ENCODE measurements around the gene GNG2.

GNG2 gene

GRCh38 chr14:51880835-51881580 lies 20.6 kb downstream of the GNG2 start:
- peak; percentile 40 to 52 for DNase-seq (ENCODE audit: low read depth in 2 of 2)
- TF ChIP-seq, protein P1, sequence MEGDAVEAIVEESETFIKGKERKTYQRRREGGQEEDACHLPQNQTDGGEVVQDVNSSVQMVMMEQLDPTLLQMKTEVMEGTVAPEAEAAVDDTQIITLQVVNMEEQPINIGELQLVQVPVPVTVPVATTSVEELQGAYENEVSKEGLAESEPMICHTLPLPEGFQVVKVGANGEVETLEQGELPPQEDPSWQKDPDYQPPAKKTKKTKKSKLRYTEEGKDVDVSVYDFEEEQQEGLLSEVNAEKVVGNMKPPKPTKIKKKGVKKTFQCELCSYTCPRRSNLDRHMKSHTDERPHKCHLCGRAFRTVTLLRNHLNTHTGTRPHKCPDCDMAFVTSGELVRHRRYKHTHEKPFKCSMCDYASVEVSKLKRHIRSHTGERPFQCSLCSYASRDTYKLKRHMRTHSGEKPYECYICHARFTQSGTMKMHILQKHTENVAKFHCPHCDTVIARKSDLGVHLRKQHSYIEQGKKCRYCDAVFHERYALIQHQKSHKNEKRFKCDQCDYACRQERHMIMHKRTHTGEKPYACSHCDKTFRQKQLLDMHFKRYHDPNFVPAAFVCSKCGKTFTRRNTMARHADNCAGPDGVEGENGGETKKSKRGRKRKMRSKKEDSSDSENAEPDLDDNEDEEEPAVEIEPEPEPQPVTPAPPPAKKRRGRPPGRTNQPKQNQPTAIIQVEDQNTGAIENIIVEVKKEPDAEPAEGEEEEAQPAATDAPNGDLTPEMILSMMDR (IDR thresholded peaks at IDR 0.05; ENCODE audit: low read depth, low read length), result no peak
- no peak overlapping the region for H3K4me3 ChIP-seq (replicated peaks in 1 of 2; ENCODE audit: low read depth in 2 of 2, low read length in 2 of 2)

GRCh38 chr14:51881636-51882035 lies 21.2 kb downstream of the GNG2 start:
- TF ChIP-seq, protein P1 (IDR thresholded peaks at IDR 0.05; ENCODE audit: low read depth, low read length), result no peak
- H3K4me3 ChIP-seq (replicated peaks in 1 of 2; ENCODE audit: low read depth in 2 of 2, low read length in 2 of 2), result no peak overlapping the region
- no peak for DNase-seq (ENCODE audit: low read depth in 2 of 2)

DNA sequence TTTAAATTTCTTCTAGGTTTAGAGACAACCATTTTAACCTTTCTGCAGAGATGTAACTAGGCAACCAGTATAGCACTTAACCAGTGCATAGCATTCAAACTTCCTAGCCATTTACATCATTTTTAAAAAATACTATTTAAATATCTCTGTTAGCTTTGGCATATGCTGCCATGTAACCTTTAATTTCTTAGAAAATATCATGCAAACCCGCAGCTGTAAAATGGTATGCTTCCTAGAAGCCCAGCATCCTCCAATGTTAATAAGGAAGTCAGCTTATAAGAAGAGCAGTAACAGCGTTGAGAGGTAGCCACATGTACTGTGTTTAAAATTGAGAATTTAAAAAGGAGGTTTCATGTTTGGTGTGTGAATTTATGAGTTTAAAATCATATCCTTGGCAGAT lies 22.8 kb downstream of the GNG2 start:
- no peak overlapping the region for H3K4me3 ChIP-seq (replicated peaks in 1 of 2; ENCODE audit: low read depth in 2 of 2, low read length in 2 of 2)
- TF ChIP-seq, protein P1 (IDR thresholded peaks at IDR 0.05; ENCODE audit: low read depth, low read length), result no peak

GRCh38 chr14:51884086-51884927 lies 23.9 kb downstream of the GNG2 start:
- peak; percentile 53 to 57 for DNase-seq (ENCODE audit: low read depth in 2 of 2)
- no peak overlapping the region for H3K4me3 ChIP-seq (replicated peaks in 1 of 2; ENCODE audit: low read depth in 2 of 2, low read length in 2 of 2)
- TF ChIP-seq, protein P1 (IDR thresholded peaks at IDR 0.05; ENCODE audit: low read depth, low read length), result no peak

More for the DNA sequence above, 22.8 kb downstream of the GNG2 start:
- no peak for DNase-seq (ENCODE audit: low read depth in 2 of 2)

DNA sequence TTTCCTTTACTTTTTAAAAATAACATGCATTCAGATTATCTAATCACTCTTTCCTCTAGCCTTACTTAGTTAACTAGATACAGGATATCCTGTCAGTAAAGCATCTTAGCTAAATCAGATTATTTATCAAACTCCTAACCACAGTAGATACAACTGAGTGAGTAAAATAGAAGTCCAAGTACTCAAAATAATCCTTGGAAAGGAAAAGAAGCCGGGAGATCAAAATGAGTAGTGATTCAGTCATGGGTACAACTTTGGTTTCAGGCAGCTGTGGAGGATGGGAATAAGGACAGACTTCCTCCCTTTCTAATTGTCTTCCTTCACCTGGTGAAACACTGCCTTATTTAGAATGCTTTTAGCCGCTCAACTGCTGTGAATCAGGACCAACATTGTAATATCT lies 29.4 kb downstream of the GNG2 start:
- TF ChIP-seq, protein P1 (IDR thresholded peaks at IDR 0.05; ENCODE audit: low read depth, low read length), result no peak
- DNase-seq (ENCODE audit: low read depth in 2 of 2), result peak; percentile 14 to 34
- no peak overlapping the region for H3K4me3 ChIP-seq (replicated peaks in 1 of 2; ENCODE audit: low read depth in 2 of 2, low read length in 2 of 2)

DNA sequence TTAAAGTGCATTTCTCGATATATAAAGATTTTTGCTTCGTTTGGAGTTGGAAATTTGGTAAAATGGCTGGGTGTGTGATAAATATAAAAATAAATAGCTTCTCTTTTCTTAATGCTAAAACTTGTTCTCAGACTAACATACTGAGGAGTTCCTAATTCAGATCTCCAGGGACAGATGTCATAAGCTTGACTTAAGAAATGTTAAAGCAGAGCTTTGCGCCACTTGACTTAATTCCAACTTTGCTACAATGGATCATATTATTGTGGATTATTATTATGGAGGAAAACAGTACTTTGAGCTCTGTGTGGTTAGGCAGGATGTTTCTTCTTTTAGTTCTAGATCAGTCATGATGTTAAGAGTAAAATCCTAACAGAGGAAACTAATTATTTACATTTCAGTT lies 33.8 kb downstream of the GNG2 start:
- DNase-seq (ENCODE audit: low read depth in 2 of 2), result no peak
- TF ChIP-seq, protein P1 (IDR thresholded peaks at IDR 0.05; ENCODE audit: low read depth, low read length), result no peak
- H3K4me3 ChIP-seq (replicated peaks in 1 of 2; ENCODE audit: low read depth in 2 of 2, low read length in 2 of 2), result no peak overlapping the region

All from cardiac fibroblast (primary cell).